ENCODE measurements around the gene BNIP3. TPM values are rescaled to one million over a fixed set of nuclear protein-coding genes. Genes with fewer than 3 reads are reported as not detected.

Gene BNIP3
- total RNA-seq, 1 experiment from 2014 or later: 37.5 TPM

- TF ChIP-seq EGR1 (IDR thresholded peaks at IDR 0.05; ENCODE audit: low read depth) (no peak), MAX (IDR thresholded peaks at IDR 0.05) (no peak), CEBPB (IDR thresholded peaks at IDR 0.05; ENCODE audit: low read depth) (no peak), REST (IDR thresholded peaks at IDR 0.05; ENCODE audit: low read depth) (no peak)
Measured at GRCh38 chr10:131930586-131931330, 51.0 kb downstream of the BNIP3 start (continued).

GRCh38 chr10:131930150-131930549 lies 51.6 kb downstream of the BNIP3 start:
- Histone ChIP-seq H3K4me1 (ENCODE audit: control insufficient read depth in 1 of 2, insufficient read depth in 2 of 2, low read length in 2 of 2) (no peaks in the 10 kb centered on the region), H3K36me3 (ENCODE audit: control insufficient read depth in 1 of 2, insufficient read depth in 2 of 2, low read length in 2 of 2) (no peaks in the 10 kb centered on the region), H3K4me3 (replicated peaks in 1 of 2; ENCODE audit: low read depth in 1 of 2, low read length in 2 of 2) (no peak overlapping the region), H3K4me2 (ENCODE audit: low read length) (no peak overlapping the region), H3K27me3 (ENCODE audit: insufficient read depth, low read length) (no peaks in the 10 kb centered on the region), H3K79me2 (ENCODE audit: insufficient read depth, low read length) (peaks cover 92% of the 10 kb centered on the region), H3K9me3 (ENCODE audit: control insufficient read depth in 1 of 2, insufficient read depth in 1 of 2, low read depth in 1 of 2, low read length in 2 of 2) (no peaks in the 10 kb centered on the region), H2AFZ (ENCODE audit: low read depth, low read length, poor library complexity, severe bottlenecking) (no peak overlapping the region), H3K9ac (ENCODE audit: low read length) (no peak overlapping the region), H3K27ac (ENCODE audit: low read depth, low read length) (no peak overlapping the region), H4K20me1 (ENCODE audit: insufficient read depth) (no peaks in the 10 kb centered on the region), H3K9me2 (ENCODE audit: insufficient read depth) (no peaks in the 10 kb centered on the region)
- ATAC-seq (no peak), DNase-seq (ENCODE audit: low read depth, low spot score) (no peak)
- intact Hi-C loops (cut with micrococcal nuclease): no loop called here
- CTCF ChIA-PET: no interaction called here
- no TSS peak for BruUV-seq (replicated peaks)
- TF ChIP-seq FOSL1 (IDR thresholded peaks at IDR 0.05; ENCODE audit: low read depth) (no peak), REST (IDR thresholded peaks at IDR 0.05; ENCODE audit: low read depth) (no peak), SIN3A (IDR thresholded peaks at IDR 0.05; ENCODE audit: low read depth) (no peak), CTCF (IDR thresholded peaks at IDR 0.05 in 2 of 3, conservative IDR thresholded peaks at IDR 0.05 in 1 of 3; ENCODE audit: borderline replicate concordance in 1 of 3, insufficient read depth in 1 of 3, low read depth in 2 of 3, low read length in 2 of 3) (no peak), RAD21 (IDR thresholded peaks at IDR 0.05; ENCODE audit: low read depth) (no peak), POLR2A (IDR thresholded peaks at IDR 0.05; ENCODE audit: borderline replicate concordance, extremely low read depth, insufficient read depth, insufficient read length) (no peak), JUND (IDR thresholded peaks at IDR 0.05) (no peak), EZH2phosphoT487 (IDR thresholded peaks at IDR 0.05; ENCODE audit: borderline replicate concordance) (no peak)
- POLR2A ChIA-PET: no interaction called here
- RAD21 ChIA-PET (ENCODE audit: low non-redundant PET in 1 of 2, low total read pairs in 2 of 2, uncharacterized antibody in 2 of 2, unreplicated experiment in 2 of 2): no interaction called here

Measured in HCT116 (cell line).